Regular cardiac myocyte (primary cell): ENCODE data around the gene TRIML2. TPM values are rescaled to one million over a fixed set of nuclear protein-coding genes. Genes with fewer than 3 reads are reported as not detected.

ENCODE experiments used
- total RNA-seq: library from RNA; depleted of rRNA; stranded (reverse); fragments of >200 nt; gene quantifications from 2 replicates; pipeline ENCODE4 v1.2.3, GENCODE V29; 2014

TRIML2 gene
- total RNA-seq, result 0.19 and 0.28 TPM in 2 replicates

GRCh38 chr4:188109157-188109755, at the start of gene TRIML2:
TRIML2 (minus strand) TSS chr4:188109603; CDS start chr4:188105368, 4,235 bp downstream.

DNA sequence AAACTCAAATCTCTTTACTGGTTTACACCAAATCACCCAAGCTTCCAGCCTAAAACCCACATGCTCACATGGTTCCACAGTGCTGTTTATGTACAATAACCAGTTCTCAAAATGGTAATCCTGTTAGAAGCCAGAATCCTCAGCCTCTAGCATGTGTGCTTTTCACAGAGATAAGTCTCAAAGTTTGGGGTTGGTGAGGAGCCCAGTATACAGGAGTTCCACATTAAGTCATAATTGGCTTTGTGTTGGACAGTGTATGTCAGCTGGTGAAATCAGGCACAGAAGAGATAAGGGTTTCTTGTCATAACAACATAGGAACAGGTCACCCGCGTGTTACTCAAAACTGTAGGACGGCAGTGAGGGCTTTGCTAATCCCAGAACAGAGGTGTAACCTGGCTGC, 29.7 kb upstream of the TRIML2 start, which contains the start of gene TRIML1:
TSS of gene TRIML1 (plus strand) at position 301 of the 400 bp plus-strand sequence. CDS start 118 bp downstream, outside the sequence.

Other genes starting within 250 kb of the TRIML2 start
- gene ZFP42, start 113.8 kb downstream of the TRIML2 start, total RNA-seq, result 0.28 and 0.58 TPM in 2 replicates
- not detected in 2 replicates for gene TRIML1, start 29.8 kb upstream of the TRIML2 start, total RNA-seq